Measurements from ENCODE around the gene CA4. TPM values are rescaled to one million over a fixed set of nuclear protein-coding genes. Genes with fewer than 3 reads are reported as not detected.

The CA4 gene
- total RNA-seq, 1 donor from 2014 or later, result 12.9 TPM

- TF ChIP-seq CTCF (IDR thresholded peaks at IDR 0.05; ENCODE audit: borderline replicate concordance), result no peak
- no peaks in the 10 kb centered on the region for H3K36me3 ChIP-seq
- no peak for DNase-seq
- no peak overlapping the region for H3K4me3 ChIP-seq
- H3K4me1 ChIP-seq, result peaks cover 86% of the 10 kb centered on the region
- H3K9me3 ChIP-seq (replicated peaks), result no peaks in the 10 kb centered on the region
- peaks cover 80% of the 10 kb centered on the region for H3K27me3 ChIP-seq (ENCODE audit: low read depth)
- intact Hi-C loops (cut with micrococcal nuclease), result no loop called here
- H3K27ac ChIP-seq (replicated peaks), result peak overlapping the region; percentile 50
These were observed 7.8 kb downstream of the CA4 start for GRCh38 chr17:60157487-60158040.

GRCh38 chr17:60158751-60159478, 9.1 kb downstream of the CA4 start:
- no peak for DNase-seq
- no peak for TF ChIP-seq CTCF (IDR thresholded peaks at IDR 0.05; ENCODE audit: borderline replicate concordance)
- Histone ChIP-seq H3K9me3 (replicated peaks) (no peaks in the 10 kb centered on the region), H3K4me1 (peaks cover 84% of the 10 kb centered on the region), H3K36me3 (no peaks in the 10 kb centered on the region), H3K27ac (replicated peaks) (peak overlapping the region; percentile 16), H3K4me3 (no peak overlapping the region), H3K27me3 (ENCODE audit: low read depth) (peaks cover 66% of the 10 kb centered on the region)
- intact Hi-C loops (cut with micrococcal nuclease), result no loop called here

DNA sequence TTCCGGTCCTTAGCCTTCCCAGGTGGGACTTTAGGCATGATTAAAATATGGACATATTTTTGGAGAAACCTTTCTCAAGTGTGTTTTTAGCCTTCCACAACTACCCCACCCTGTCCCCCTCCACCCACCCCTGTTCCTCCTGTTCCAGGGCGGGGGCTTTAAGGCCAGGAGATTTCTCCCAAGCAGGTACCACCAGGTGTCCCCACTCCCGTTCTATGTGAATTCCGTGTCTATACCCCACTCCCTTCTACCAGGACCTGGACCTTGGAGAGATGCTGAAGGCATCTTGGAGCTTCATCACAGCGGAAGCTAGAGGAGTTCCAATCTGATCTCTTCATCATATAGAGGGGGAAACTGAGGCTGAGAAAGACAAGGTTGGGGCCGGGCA, 9.7 kb downstream of the CA4 start:
- intact Hi-C loops (cut with micrococcal nuclease), result no loop called here
- H3K9me3 ChIP-seq (replicated peaks), result no peaks in the 10 kb centered on the region
- H3K27ac ChIP-seq (replicated peaks), result peak overlapping the region; percentile 16
- H3K4me3 ChIP-seq, result no peak overlapping the region
- no peak for DNase-seq
- no peak for TF ChIP-seq CTCF (IDR thresholded peaks at IDR 0.05; ENCODE audit: borderline replicate concordance)
- H3K27me3 ChIP-seq (ENCODE audit: low read depth), result peaks cover 64% of the 10 kb centered on the region
- no peaks in the 10 kb centered on the region for H3K36me3 ChIP-seq
- H3K4me1 ChIP-seq, result peaks cover 84% of the 10 kb centered on the region

DNA sequence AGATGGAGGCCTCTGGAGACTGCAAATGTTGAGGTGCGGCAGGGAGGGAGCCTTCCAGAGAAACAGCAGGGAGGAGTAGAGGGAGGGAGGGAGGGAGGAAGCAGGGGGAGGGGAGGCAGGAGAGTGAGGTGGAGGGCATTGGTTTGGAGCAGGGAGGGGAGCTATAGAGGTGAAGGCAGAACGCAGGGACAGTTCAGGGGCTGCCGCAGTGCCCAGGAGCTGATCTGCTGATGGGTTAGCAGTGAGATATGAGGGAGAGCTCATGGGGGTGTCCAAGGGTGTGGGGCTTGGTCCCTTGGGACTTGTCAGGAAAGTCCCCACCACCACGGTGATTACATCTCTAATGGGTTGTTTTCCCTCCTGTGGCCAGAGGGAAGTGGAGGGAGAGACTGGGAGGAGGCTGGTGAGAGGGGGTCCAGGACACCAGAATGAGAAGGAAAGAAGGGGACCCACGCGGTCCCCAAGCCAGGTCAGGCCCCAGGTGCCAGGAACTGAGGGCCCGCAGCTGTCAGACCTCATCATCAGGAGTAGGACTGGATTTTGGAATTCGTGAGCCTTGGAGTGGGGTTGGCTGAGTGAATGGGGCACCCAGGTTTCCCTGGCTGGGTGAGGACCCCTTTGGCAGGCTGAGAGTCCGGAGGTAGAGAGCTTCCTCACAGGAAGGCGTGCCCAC, 11.2 kb downstream of the CA4 start:
- H3K4me3 ChIP-seq, result no peak overlapping the region
- no peak for TF ChIP-seq CTCF (IDR thresholded peaks at IDR 0.05; ENCODE audit: borderline replicate concordance)
- DNase-seq, result no peak
- H3K36me3 ChIP-seq, result no peaks in the 10 kb centered on the region
- H3K4me1 ChIP-seq, result peaks cover 71% of the 10 kb centered on the region
- intact Hi-C loops (cut with micrococcal nuclease), result no loop called here
- peak overlapping the region; percentile 79 for H3K27ac ChIP-seq (replicated peaks)
- H3K9me3 ChIP-seq (replicated peaks), result no peaks in the 10 kb centered on the region
- peaks cover 54% of the 10 kb centered on the region for H3K27me3 ChIP-seq (ENCODE audit: low read depth)

DNA sequence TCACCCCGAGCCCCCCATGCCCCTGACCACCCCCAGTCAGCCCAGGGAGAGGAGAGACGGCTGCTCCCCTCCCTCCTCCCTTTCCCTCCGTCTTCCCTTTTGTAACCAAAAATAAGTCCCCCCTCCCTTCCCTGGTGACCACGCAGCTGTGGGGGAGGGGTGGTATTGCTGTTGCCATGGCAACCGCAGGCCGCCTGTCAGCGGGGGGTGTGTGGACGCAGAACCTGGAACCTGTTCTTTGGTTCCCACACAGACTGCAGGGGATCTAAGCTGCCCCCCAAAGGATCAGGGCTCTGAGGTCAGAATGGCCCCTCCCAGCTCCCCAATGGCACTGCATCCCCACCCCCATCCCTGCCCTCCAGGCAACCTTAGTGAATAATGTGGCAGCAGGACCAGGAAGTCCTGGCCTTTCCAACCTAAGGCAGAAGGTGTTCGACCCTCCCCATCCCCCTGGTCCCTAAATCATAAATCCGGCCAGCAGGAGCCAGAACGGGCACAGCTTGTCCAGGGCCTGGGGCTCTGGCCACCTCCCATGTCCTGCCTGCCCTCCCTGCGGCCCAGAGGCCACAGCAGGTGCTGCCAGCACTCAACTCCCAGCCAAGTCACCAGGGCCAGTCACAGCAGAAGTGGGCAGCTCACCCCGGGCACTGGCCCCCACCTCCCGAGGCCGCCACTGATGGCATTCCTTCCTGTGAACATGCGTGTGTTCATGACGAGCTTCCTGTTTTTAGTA, 12.0 kb downstream of the CA4 start:
- TF ChIP-seq CTCF (IDR thresholded peaks at IDR 0.05; ENCODE audit: borderline replicate concordance), result no peak
- no peaks in the 10 kb centered on the region for H3K36me3 ChIP-seq
- intact Hi-C loops (cut with micrococcal nuclease), result no loop called here
- peaks cover 47% of the 10 kb centered on the region for H3K27me3 ChIP-seq (ENCODE audit: low read depth)
- H3K4me1 ChIP-seq, result peaks cover 64% of the 10 kb centered on the region
- peak overlapping the region; percentile 79 for H3K27ac ChIP-seq (replicated peaks)
- DNase-seq, result no peak
- no peaks in the 10 kb centered on the region for H3K9me3 ChIP-seq (replicated peaks)
- H3K4me3 ChIP-seq, result no peak overlapping the region
